CD4-positive, alpha-beta T cell (primary cell): ENCODE data around the gene ERF. TPM values are rescaled to one million over a fixed set of nuclear protein-coding genes. Genes with fewer than 3 reads are reported as not detected.

ENCODE experiments used
- ATAC-seq: fragments of 200-7000 bp; cut with Tn5 transposase; one replicate; pipeline ENCODE4 v1.10.0; 2022; ENCODE audit warnings: mild to moderate bottlenecking; ENCODE audit not compliant: poor library complexity
- CTCF ChIA-PET: fragments of 350-600 bp; sonication (Branson Sonifier 250); formaldehyde crosslinking; loops from one replicate; lab custom pipeline; 2021; ENCODE audit warnings: antibody characterized with exemption, inconsistent platforms; lab: Charles Lee
- POLR2A ChIA-PET: fragments of 350-600 bp; sonication (Branson Sonifier 250); formaldehyde crosslinking; loops from one replicate; lab custom pipeline; 2021; ENCODE audit warnings: antibody characterized with exemption, inconsistent platforms; lab: Charles Lee
- DNase-seq, 14 experiments: peaks; one replicate each; pipeline ENCODE4 v3.0.0-alpha.2; 2013 to 2020; ENCODE audit warnings: mixed read lengths in 2 of 14
- H3K27ac ChIP-seq, 2 donors: one replicate each; pipeline versions ENCODE4 v1.5.1 to v1.7.0; 2013; ENCODE audit warnings: low read length in 2 of 2, low read depth in 1 of 2, mild to moderate bottlenecking in 1 of 2
- H3K27me3 ChIP-seq, 2 experiments: 1 replicate in 1 of 2; 2 replicates in 1 of 2; pipeline versions ENCODE4 v1.6.1 to v1.7.0; 2013; ENCODE audit warnings: low read length in 2 of 2, control low read depth in 1 of 2, mild to moderate bottlenecking in 1 of 2, moderate library complexity in 1 of 2; ENCODE audit not compliant: insufficient read depth in 2 of 2, control insufficient read depth in 1 of 2
- H3K36me3 ChIP-seq: one replicate; pipeline ENCODE4 v1.6.1; 2013; ENCODE audit warnings: low read length, control low read depth; ENCODE audit not compliant: insufficient read depth
- H3K4me1 ChIP-seq: one replicate; pipeline ENCODE4 v1.6.1; 2013; ENCODE audit warnings: low read length, control low read depth; ENCODE audit not compliant: insufficient read depth
- H3K4me3 ChIP-seq: one replicate; pipeline ENCODE4 v1.5.1; 2013; ENCODE audit warnings: mild to moderate bottlenecking, low read length, moderate library complexity
- H3K9me3 ChIP-seq, 2 experiments: 1 replicate in 1 of 2; 2 replicates in 1 of 2; pipeline versions ENCODE4 v1.6.1 to v1.7.0; 2013; ENCODE audit warnings: low read length in 2 of 2, mild to moderate bottlenecking in 2 of 2, control low read depth in 1 of 2, moderate library complexity in 1 of 2; ENCODE audit not compliant: control insufficient read depth in 1 of 2, insufficient read depth in 1 of 2
- H3K27ac Mint-ChIP-seq: one replicate; pipeline ENCODE4 v1.8.0; 2020; ENCODE audit warnings: mixed read lengths
- H3K27me3 Mint-ChIP-seq: one replicate; pipeline ENCODE4 v1.8.0; 2021; ENCODE audit warnings: mixed read lengths
- H3K36me3 Mint-ChIP-seq: one replicate; pipeline ENCODE4 v1.8.0; 2021; ENCODE audit warnings: low read depth, mixed read lengths
- H3K4me1 Mint-ChIP-seq: one replicate; pipeline ENCODE4 v1.8.0; 2021; ENCODE audit warnings: low read depth, mixed read lengths
- H3K4me3 Mint-ChIP-seq: one replicate; pipeline ENCODE4 v1.8.0; 2020; ENCODE audit warnings: mild to moderate bottlenecking, mixed read lengths
- H3K9me3 Mint-ChIP-seq: one replicate; pipeline ENCODE4 v1.8.0; 2020; ENCODE audit warnings: mixed read lengths
- intact Hi-C, 2 experiments: fragments of 100-400 bp; cut with DNase I in 1 of 2; cut with micrococcal nuclease in 1 of 2; formaldehyde crosslinking; loops; one replicate each; pipeline versions ENCODE4 v1.15.1 to v1.9.0; 2023 to 2025; cut with DNase I, micrococcal nuclease
- total RNA-seq, 174 experiments: library from RNA in 2 of 174; stranded (reverse) in 2 of 174; gene quantifications; one replicate each; pipeline ENCODE4 v1.2.3 and lab custom pipeline; 2021 to 2026
- TF ChIP-seq, protein P1 (sequence below): fragments of 200-600 bp; IDR thresholded peaks from one replicate; pipeline ENCODE4 v1.8.0; 2022; ENCODE audit warnings: antibody characterized with exemption, mild to moderate bottlenecking

The ERF gene
- total RNA-seq, 2 experiments from 2014 or later: 105 to 113 TPM

DNA sequence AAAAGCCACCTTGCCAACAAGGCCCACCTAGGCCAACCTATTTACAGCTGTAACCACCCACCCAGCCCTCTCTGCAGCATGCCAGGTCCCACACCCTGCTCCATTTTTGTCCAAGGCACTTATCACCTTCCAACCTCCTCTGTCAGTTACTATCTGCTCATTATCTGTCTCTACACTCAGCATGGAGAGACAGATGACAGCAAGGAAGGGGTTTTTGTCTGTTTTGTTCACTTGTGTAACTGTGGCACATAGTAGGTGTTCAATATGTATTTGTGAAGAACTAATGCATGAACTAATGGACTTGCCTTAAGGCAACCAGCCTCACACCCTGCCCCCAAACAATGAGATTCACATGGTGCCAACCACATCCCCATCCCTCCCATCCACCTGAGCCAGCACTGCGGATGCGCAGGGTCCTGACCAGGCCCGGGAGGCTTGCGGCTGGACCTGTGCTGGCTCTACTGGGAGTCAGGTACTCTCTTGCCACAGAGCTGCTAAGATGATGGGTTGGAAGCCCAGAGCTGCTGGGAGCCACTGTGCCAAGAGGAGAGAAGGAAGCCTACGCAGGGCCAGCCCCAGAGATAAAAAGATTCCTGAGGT lies 54.7 kb downstream of the ERF start:
- no peaks in the 10 kb centered on the region for H3K27me3 Mint-ChIP-seq
- peak overlapping the region; percentile 83 for H3K4me3 Mint-ChIP-seq
- Histone ChIP-seq H3K9me3 (no peaks in the 10 kb centered on the region), H3K36me3 (peaks cover 72% of the 10 kb centered on the region), H3K27me3 (no peaks in the 10 kb centered on the region), H3K27ac (peak overlapping the region; percentile 89 to 94), H3K4me1 (peaks cover 98% of the 10 kb centered on the region), H3K4me3 (peak overlapping the region; percentile 57)
- H3K36me3 Mint-ChIP-seq: peaks cover 81% of the 10 kb centered on the region
- ATAC-seq: no peak
- intact Hi-C loops: loop anchor here in 1 of 2 experiments (1.0 kb wide), 1 partner anchor 44 kb away; no protein-coding TSS in a partner anchor
- DNase-seq: peak in 2 of 14 experiments; percentile 36 to 54
- POLR2A ChIA-PET: interaction anchor here (1.4 to 7.6 kb wide), 9 partner anchors 13 to 71 kb away, joined by 3 to 70 read pairs (median 15); partner anchors contain the start of genes DEDD2, GSK3A, POU2F2 and ZNF526
- TF ChIP-seq, protein P1, sequence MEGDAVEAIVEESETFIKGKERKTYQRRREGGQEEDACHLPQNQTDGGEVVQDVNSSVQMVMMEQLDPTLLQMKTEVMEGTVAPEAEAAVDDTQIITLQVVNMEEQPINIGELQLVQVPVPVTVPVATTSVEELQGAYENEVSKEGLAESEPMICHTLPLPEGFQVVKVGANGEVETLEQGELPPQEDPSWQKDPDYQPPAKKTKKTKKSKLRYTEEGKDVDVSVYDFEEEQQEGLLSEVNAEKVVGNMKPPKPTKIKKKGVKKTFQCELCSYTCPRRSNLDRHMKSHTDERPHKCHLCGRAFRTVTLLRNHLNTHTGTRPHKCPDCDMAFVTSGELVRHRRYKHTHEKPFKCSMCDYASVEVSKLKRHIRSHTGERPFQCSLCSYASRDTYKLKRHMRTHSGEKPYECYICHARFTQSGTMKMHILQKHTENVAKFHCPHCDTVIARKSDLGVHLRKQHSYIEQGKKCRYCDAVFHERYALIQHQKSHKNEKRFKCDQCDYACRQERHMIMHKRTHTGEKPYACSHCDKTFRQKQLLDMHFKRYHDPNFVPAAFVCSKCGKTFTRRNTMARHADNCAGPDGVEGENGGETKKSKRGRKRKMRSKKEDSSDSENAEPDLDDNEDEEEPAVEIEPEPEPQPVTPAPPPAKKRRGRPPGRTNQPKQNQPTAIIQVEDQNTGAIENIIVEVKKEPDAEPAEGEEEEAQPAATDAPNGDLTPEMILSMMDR: peak; percentile 2
- peak overlapping the region; percentile 93 for H3K27ac Mint-ChIP-seq
- CTCF ChIA-PET: interaction anchor here (1.0 to 2.3 kb wide), 6 partner anchors 9 to 45 kb away, joined by 3 to 9 read pairs (median 5); partner anchors contain the start of gene ZNF526
- H3K9me3 Mint-ChIP-seq: no peaks in the 10 kb centered on the region
- peaks cover 90% of the 10 kb centered on the region for H3K4me1 Mint-ChIP-seq

DNA sequence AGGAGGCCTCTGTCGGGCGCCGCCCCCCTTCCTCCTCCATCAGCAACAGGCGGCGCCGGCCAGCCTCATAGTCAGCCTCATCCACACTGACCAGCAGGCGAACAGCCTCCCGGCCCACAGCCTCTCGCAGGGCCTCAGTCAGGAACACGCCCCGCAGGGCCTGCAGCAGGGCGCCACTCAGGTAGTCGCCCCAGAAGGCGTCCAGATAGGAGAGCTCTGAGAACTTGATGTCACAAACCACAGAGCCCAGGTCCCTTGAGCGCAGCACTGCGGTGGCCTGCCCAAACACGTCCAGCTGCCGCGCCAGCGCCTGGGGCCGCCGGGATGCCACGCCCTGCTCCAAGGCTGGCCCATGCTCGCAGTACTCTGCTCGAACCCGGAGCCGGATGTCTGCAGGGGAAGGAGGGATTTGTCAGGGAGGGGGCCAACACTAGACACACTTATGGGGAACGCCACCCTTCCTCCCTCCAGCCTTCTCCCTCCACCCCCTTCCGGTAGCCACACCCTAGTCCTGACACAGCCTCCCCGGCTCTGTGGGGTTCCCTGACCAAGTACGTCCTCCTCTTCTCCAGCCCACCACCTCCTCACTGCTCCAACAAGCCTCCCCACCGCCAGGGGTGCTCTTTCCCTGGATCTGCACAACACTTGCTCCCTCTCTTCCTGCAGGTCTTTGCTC lies 55.4 kb downstream of the ERF start:
- Mint-ChIP-seq H3K4me3 (peak overlapping the region; percentile 83), H3K9me3 (no peaks in the 10 kb centered on the region), H3K4me1 (peaks cover 83% of the 10 kb centered on the region), H3K36me3 (peaks cover 74% of the 10 kb centered on the region), H3K27me3 (no peaks in the 10 kb centered on the region), H3K27ac (peak overlapping the region; percentile 93)
- ChIA-PET CTCF (interaction anchor here (1.0 to 2.3 kb wide), 6 partner anchors 8 to 46 kb away, joined by 3 to 9 read pairs (median 5); partner anchors contain the start of gene ZNF526), POLR2A (interaction anchor here (1.4 to 7.6 kb wide), 11 partner anchors 12 to 103 kb away, joined by 3 to 70 read pairs (median 12); partner anchors contain the start of genes DEDD2, GSK3A, PAFAH1B3 and POU2F2)
- Histone ChIP-seq H3K4me3 (peak overlapping the region; percentile 57), H3K9me3 (no peaks in the 10 kb centered on the region), H3K36me3 (peaks cover 66% of the 10 kb centered on the region), H3K4me1 (peaks cover 95% of the 10 kb centered on the region), H3K27ac (peak overlapping the region; percentile 89 to 94), H3K27me3 (no peaks in the 10 kb centered on the region)
- peak; percentile 47 for ATAC-seq
- intact Hi-C loops: loop anchor here (1.0 to 5.0 kb wide), 5 partner anchors 15 to 103 kb away; partner anchors contain the start of genes DEDD2 (in 2 of the 2), PAFAH1B3 (in 1 of the 2) and PRR19 (in 1 of the 2)
- TF ChIP-seq, protein P1: peak; percentile 10
- DNase-seq: peak in 10 of 14 experiments; percentile 28 to 89 (median 56)
